Activated B cell treated with CpG ODN at 0.5 μM for 24 hours (primary cell): Measurements from ENCODE around the gene KDM5C. TPM values are rescaled to one million over a fixed set of nuclear protein-coding genes. Genes with fewer than 3 reads are reported as not detected.

Experiments used
- ATAC-seq: fragments of 200-7000 bp; cut with Tn5 transposase; one replicate; pipeline ENCODE4 v1.10.0; 2021; ENCODE audit warnings: low read depth, mild to moderate bottlenecking, moderate library complexity
- CTCF ChIA-PET: fragments of 350-600 bp; sonication (Branson Sonifier 250); formaldehyde crosslinking; loops from one replicate; lab custom pipeline; 2021; ENCODE audit warnings: antibody characterized with exemption; lab: Charles Lee
- POLR2A ChIA-PET: fragments of 350-600 bp; sonication (Branson Sonifier 250); formaldehyde crosslinking; loops from one replicate; lab custom pipeline; 2021; ENCODE audit warnings: antibody characterized with exemption; lab: Charles Lee
- DNase-seq: peaks from one replicate; pipeline ENCODE4 v3.0.0; 2022
- H3K27ac Mint-ChIP-seq: one replicate; pipeline ENCODE4 v1.8.0; 2020; ENCODE audit warnings: mixed read lengths
- H3K27me3 Mint-ChIP-seq: one replicate; pipeline ENCODE4 v1.8.0; 2021; ENCODE audit warnings: mixed read lengths
- H3K36me3 Mint-ChIP-seq: one replicate; pipeline ENCODE4 v1.8.0; 2021; ENCODE audit warnings: low read depth, mixed read lengths
- H3K4me1 Mint-ChIP-seq: one replicate; pipeline ENCODE4 v1.8.0; 2021; ENCODE audit warnings: mixed read lengths
- H3K4me3 Mint-ChIP-seq: one replicate; pipeline ENCODE4 v1.8.0; 2020; ENCODE audit warnings: mild to moderate bottlenecking, mixed read lengths
- H3K9me3 Mint-ChIP-seq: one replicate; pipeline ENCODE4 v1.8.0; 2020; ENCODE audit warnings: mixed read lengths
- CTCF ChIP-seq: fragments of 200-600 bp; IDR thresholded peaks from one replicate; pipeline ENCODE4 v1.8.0; 2022; ENCODE audit warnings: antibody characterized with exemption, mild to moderate bottlenecking
- intact Hi-C: fragments of 100-400 bp; cut with micrococcal nuclease; formaldehyde crosslinking; loops from one replicate; pipeline ENCODE4 v1.15.1; 2024
- total RNA-seq: library from RNA; stranded (reverse); gene quantifications from 2 replicates; pipeline ENCODE4 v1.2.3, GENCODE V29; 2022

Gene KDM5C
- total RNA-seq, 1 donor from 2014 or later, result 109 TPM

- intact Hi-C loops, result no loop called here
- Mint-ChIP-seq H3K27ac (no peak overlapping the region), H3K4me1 (no peaks in the 10 kb centered on the region), H3K36me3 (no peaks in the 10 kb centered on the region), H3K4me3 (no peak overlapping the region), H3K27me3 (no peaks in the 10 kb centered on the region), H3K9me3 (no peaks in the 10 kb centered on the region)
- DNase-seq, result no peak
- TF ChIP-seq CTCF, result no peak
- ChIA-PET CTCF (no interaction called here), POLR2A (no interaction called here)
- ATAC-seq, result no peak
Observed at GRCh38 chrX:53233536-53233935, 8.5 kb upstream of the KDM5C start.

GRCh38 chrX:53230116-53230515 is 5.1 kb upstream of the KDM5C start:
- Mint-ChIP-seq H3K4me3 (no peak overlapping the region), H3K27me3 (no peaks in the 10 kb centered on the region), H3K36me3 (peaks cover 1% of the 10 kb centered on the region), H3K27ac (no peak overlapping the region), H3K4me1 (peaks cover 5% of the 10 kb centered on the region), H3K9me3 (no peaks in the 10 kb centered on the region)
- ChIA-PET CTCF (no interaction called here), POLR2A (no interaction called here)
- ATAC-seq (no peak), DNase-seq (no peak)
- no peak for TF ChIP-seq CTCF
- intact Hi-C loops, result no loop called here

GRCh38 chrX:53227224-53227765 is 2.3 kb upstream of the KDM5C start:
- Mint-ChIP-seq H3K27ac (no peak overlapping the region), H3K36me3 (peaks cover 10% of the 10 kb centered on the region), H3K4me3 (no peak overlapping the region), H3K27me3 (no peaks in the 10 kb centered on the region), H3K9me3 (no peaks in the 10 kb centered on the region), H3K4me1 (peaks cover 24% of the 10 kb centered on the region)
- ATAC-seq (no peak), DNase-seq (no peak)
- TF ChIP-seq CTCF, result no peak
- ChIA-PET POLR2A (interaction anchor here (0.6 kb wide), 1 partner anchor 1973 kb away, joined by 4 read pairs; no protein-coding TSS in a partner anchor), CTCF (no interaction called here)
- intact Hi-C loops, result loop anchor here (5.0 kb wide), 1 partner anchor 145 kb away; the partner anchor contains the start of gene TSPYL2

GRCh38 chrX:53223955-53224859 is 800 bp downstream of the KDM5C start:
- Mint-ChIP-seq H3K4me1 (peaks cover 33% of the 10 kb centered on the region), H3K4me3 (peak overlapping the region; percentile 98), H3K36me3 (peaks cover 25% of the 10 kb centered on the region), H3K27ac (peak overlapping the region; percentile 98), H3K9me3 (no peaks in the 10 kb centered on the region), H3K27me3 (no peaks in the 10 kb centered on the region)
- ChIA-PET POLR2A (interaction anchor here (0.9 to 1.9 kb wide), 5 partner anchors 13 to 198 kb away, joined by 3 to 13 read pairs (median 4); partner anchors contain the start of genes RIBC1, SMC1A and TSPYL2), CTCF (no interaction called here)
- intact Hi-C loops, result loop anchor here (2.0 kb wide), 1 partner anchor 821 kb away; the partner anchor contains the start of gene PHF8
- TF ChIP-seq CTCF, result no peak
- peak; percentile 3 for ATAC-seq
- no peak for DNase-seq

- Mint-ChIP-seq H3K4me3 (peak overlapping the region; percentile 98), H3K4me1 (peaks cover 33% of the 10 kb centered on the region), H3K27ac (peak overlapping the region; percentile 46), H3K27me3 (no peaks in the 10 kb centered on the region), H3K36me3 (peaks cover 32% of the 10 kb centered on the region), H3K9me3 (no peaks in the 10 kb centered on the region)
- no peak for TF ChIP-seq CTCF
- ChIA-PET POLR2A (no interaction called here), CTCF (no interaction called here)
- DNase-seq, result no peak
- intact Hi-C loops, result no loop called here
- ATAC-seq, result no peak
Observed at GRCh38 chrX:53223068-53223693, 1.8 kb downstream of the KDM5C start.
